GM12878 (cell line): ENCODE data around the gene SRPK2. TPM values are rescaled to one million over a fixed set of nuclear protein-coding genes. Genes with fewer than 3 reads are reported as not detected.

Experiments
- ATAC-seq: fragments of 200-7000 bp; cut with Tn5 transposase; 3 replicates; pipeline ENCODE4 v1.9.1; 2020; ENCODE audit warnings: mild to moderate bottlenecking, moderate library complexity
- BruUV-seq: library from RNA; stranded (reverse); fragments of 400-500 nt; replicated peaks from 2 replicates; lab custom pipeline; 2021; lab: Mats Ljungman, UMichigan
- CTCF ChIA-PET: fragments of 300-600 bp; sonication (Branson Sonifier 250); formaldehyde crosslinking; extraction: SDS; loops from one replicate; lab custom pipeline; 2021; ENCODE audit warnings: inconsistent platforms; lab: Yijun Ruan, JAX
- POLR2A ChIA-PET: fragments of 350-600 bp; formaldehyde crosslinking; extraction: SDS; loops from one replicate; lab custom pipeline; 2021; ENCODE audit warnings: inconsistent platforms; lab: Charles Lee
- RAD21 ChIA-PET: fragments of 300-600 bp; sonication (Branson Sonifier 250); formaldehyde crosslinking; loops from one replicate; lab custom pipeline; 2023; ENCODE audit warnings: antibody characterized with exemption; ENCODE audit not compliant: unreplicated experiment; lab: Charles Lee
- SMC1A ChIA-PET: fragments of 300-600 bp; sonication (Branson Sonifier 250); formaldehyde crosslinking; loops from one replicate; lab custom pipeline; 2023; ENCODE audit not compliant: unreplicated experiment, uncharacterized antibody; lab: Charles Lee
- DNase-seq: peaks from one replicate; pipeline ENCODE4 v3.0.0-alpha.2; 2011; ENCODE audit warnings: low read depth, low spot score
- FAIRE-seq: peaks from 3 replicates; lab custom pipeline; 2011; peaks lifted over from hg19 to GRCh38; lab: Jason Lieb, UNC
- H2AFZ ChIP-seq: 2 replicates; pipeline ENCODE4 v1.6.0; 2011; ENCODE audit warnings: low read depth, low read length, control low read depth; ENCODE audit not compliant: control insufficient read depth
- H3K27ac ChIP-seq: 2 replicates; pipeline ENCODE4 v1.5.1; 2011; ENCODE audit warnings: control low read depth; ENCODE audit not compliant: control insufficient read depth, insufficient read depth
- H3K27me3 ChIP-seq, 2 experiments: replicated peaks in 1 of 2; 2 replicates each; pipeline versions ENCODE4 v1.6.0 to v1.6.1; 2011; ENCODE audit warnings: low read length in 1 of 2; ENCODE audit not compliant: control insufficient read depth in 2 of 2, insufficient read depth in 2 of 2
- H3K36me3 ChIP-seq, 2 experiments: 2 replicates each; pipeline ENCODE4 v1.5.1; 2011; ENCODE audit warnings: low read length in 1 of 2; ENCODE audit not compliant: control insufficient read depth in 2 of 2, insufficient read depth in 2 of 2
- H3K4me1 ChIP-seq: 2 replicates; pipeline ENCODE4 v1.6.1; 2011; ENCODE audit warnings: mild to moderate bottlenecking, low read length, moderate library complexity, mixed read lengths; ENCODE audit not compliant: control insufficient read depth, insufficient read depth
- H3K4me2 ChIP-seq: 2 replicates; pipeline ENCODE4 v1.6.0; 2011; ENCODE audit warnings: control low read depth; ENCODE audit not compliant: control insufficient read depth, insufficient read depth
- H3K4me3 ChIP-seq: fragments of 200-600 bp; sonication (generic); 2 replicates; pipeline ENCODE4 v1.5.1; 2016
- H3K79me2 ChIP-seq: 2 replicates; pipeline ENCODE4 v1.6.0; 2011; ENCODE audit warnings: low read length; ENCODE audit not compliant: control insufficient read depth, insufficient read depth
- H3K9ac ChIP-seq: 2 replicates; pipeline ENCODE4 v1.8.0; 2011; ENCODE audit warnings: low read length, control low read depth, mixed read lengths; ENCODE audit not compliant: control insufficient read depth, insufficient read depth
- H3K9me3 ChIP-seq: replicated peaks from 3 replicates; pipeline ENCODE4 v1.5.1; 2011; ENCODE audit warnings: mild to moderate bottlenecking, low read length; ENCODE audit not compliant: control insufficient read depth, insufficient read depth
- H4K20me1 ChIP-seq: 2 replicates; pipeline ENCODE4 v1.6.0; 2011; ENCODE audit not compliant: control insufficient read depth, insufficient read depth
- CREM ChIP-seq: IDR thresholded peaks from 2 replicates; pipeline ENCODE4 v1.6.1; 2014; ENCODE audit warnings: antibody characterized with exemption, low read depth
- E2F8 ChIP-seq: fragments of 450-650 bp; IDR thresholded peaks from 2 replicates; pipeline ENCODE4 v1.6.1; 2018; ENCODE audit warnings: mild to moderate bottlenecking, low read depth, moderate library complexity; ENCODE audit not compliant: partially characterized antibody
- ZSCAN29 ChIP-seq: fragments of 450-650 bp; IDR thresholded peaks from 2 replicates; pipeline ENCODE4 v1.6.1; 2017; ENCODE audit warnings: mild to moderate bottlenecking, moderate library complexity
- WGBS: methylation state at CpG from one replicate; pipeline ENCODE4 v1.1.6; 2016; ENCODE audit warnings: low lambda C conversion rate; ENCODE audit not compliant: insufficient replicate concordance, insufficient coverage; ENCODE audit errors: missing lambda C conversion rate; 5-methylcytosine and 5-hydroxymethylcytosine counted together
- in situ Hi-C: fragments of 300-500 bp; cut with MboI; formaldehyde crosslinking; loops from 9 replicates; pipeline ENCODE4 v1.14.3; 2018; ENCODE audit warnings: mixed read lengths
- intact Hi-C: fragments of 100-400 bp; cut with micrococcal nuclease; formaldehyde crosslinking; loops from one replicate; pipeline ENCODE4 v1.14.2; 2022; ENCODE audit not compliant: unreplicated experiment
- polyA plus RNA-seq, 11 experiments: library from polyadenylated mRNA; depleted of rRNA in 4 of 11; unstranded in 6 of 11; stranded (reverse) in 5 of 11; fragments of >200 nt; fragmentation: Nextera tagmentation in 4 of 11; fragmentation: Illumina TruSeq in 1 of 11; extraction: Ambion mirVana in 4 of 11; extraction: Trizol in 1 of 11; gene quantifications; 1 replicate in 1 of 11; 2 replicates in 10 of 11; pipeline versions ENCODE4 v1.2.1 to v1.2.3, GENCODE V29; 2011 to 2016; ENCODE audit warnings: inconsistent platforms in 2 of 11, missing spikeins in 2 of 11, low read depth in 1 of 11
- total RNA-seq, 4 experiments: library from RNA; depleted of rRNA in 3 of 4; stranded (reverse); fragments of >200 nt in 3 of 4; fragmentation: Illumina TruSeq in 1 of 4; extraction: Trizol in 1 of 4; gene quantifications; 2 replicates each; pipeline versions ENCODE4 v1.2.1 to v1.2.3, GENCODE V29; 2013 to 2021

The SRPK2 gene
- total and polyA plus RNA-seq, 10 of the 15 experiments (the other 5 are each of a cell fraction or from before 2014, with no cell fraction given) = 13.2 to 32.8 (median 24.5) TPM

- CTCF ChIA-PET = interaction anchor here (0.6 to 1.7 kb wide), 4 partner anchors 13 to 150 kb away, joined by 3 to 4 read pairs (median 3); no protein-coding TSS in a partner anchor
Observed at GRCh38 chr7:105130580-105130979, 258.1 kb downstream of the SRPK2 start.

More at GRCh38 chr7:105130580-105130979, 258.1 kb downstream of the SRPK2 start:
- POLR2A ChIA-PET = no interaction called here
- no peak overlapping the region for H3K27ac ChIP-seq
- 97% methylated on average over 2 of the region's 2 CpGs for WGBS
- H2AFZ ChIP-seq = no peak overlapping the region
- ATAC-seq (no peak), FAIRE-seq (no peak), DNase-seq (no peak)
- no peaks in the 10 kb centered on the region for H3K9me3 ChIP-seq
- no peak overlapping the region for H3K4me2 ChIP-seq
- RAD21 ChIA-PET = interaction anchor here (1.6 to 2.7 kb wide), 2 partner anchors 22 to 149 kb away, joined by 3 to 10 read pairs; no protein-coding TSS in a partner anchor
- SMC1A ChIA-PET = interaction anchor here (0.6 to 2.9 kb wide), 16 partner anchors 13 to 459 kb away, joined by 3 to 19 read pairs (median 4); no protein-coding TSS in a partner anchor
- no TSS peak for BruUV-seq
- H3K79me2 ChIP-seq = no peaks in the 10 kb centered on the region
- H3K4me3 ChIP-seq = no peak overlapping the region
- peaks cover 7 to 9% of the 10 kb centered on the region in 2 experiments; a peak in 3 of 4 replicates for H3K36me3 ChIP-seq
- TF ChIP-seq E2F8 = no peak
- TF ChIP-seq ZSCAN29 = no peak
- no peak for TF ChIP-seq CREM
- peaks cover 16% of the 10 kb centered on the region for H3K4me1 ChIP-seq
- no peaks in the 10 kb centered on the region for H3K27me3 ChIP-seq
- no peaks in the 10 kb centered on the region for H4K20me1 ChIP-seq
- in situ Hi-C loops = no loop called here
- no peak overlapping the region for H3K9ac ChIP-seq
- intact Hi-C loops = no loop called here
